SK-N-MC (cell line): ENCODE data around the gene FCER2.

Source experiments
- DNase-seq: peaks from one replicate; pipeline ENCODE4 v3.0.0-alpha.2; 2011; ENCODE audit warnings: low read depth, low spot score
- H3K27ac ChIP-seq: fragments of 200-600 bp; sonication (generic); 2 replicates; pipeline ENCODE4 v1.5.1; 2016; ENCODE audit warnings: mixed run types
- H3K36me3 ChIP-seq: fragments of 200-600 bp; sonication (generic); 2 replicates; pipeline ENCODE4 v1.6.1; 2017; ENCODE audit warnings: antibody characterized with exemption, low read length, mixed read lengths; ENCODE audit not compliant: insufficient read depth
- H3K4me3 ChIP-seq: fragments of 200-600 bp; sonication (generic); 2 replicates; pipeline ENCODE4 v1.5.1; 2016
- H3K9ac ChIP-seq: fragments of 200-600 bp; sonication (generic); 2 replicates; pipeline ENCODE4 v1.8.0; 2017; ENCODE audit warnings: mixed run types, mixed read lengths; ENCODE audit not compliant: insufficient read length
- H3K9me3 ChIP-seq: fragments of 200-600 bp; sonication (generic); 2 replicates; pipeline ENCODE4 v1.6.1; 2017; ENCODE audit warnings: low read depth, mild to moderate bottlenecking, antibody characterized with exemption, low read length, moderate library complexity, mixed read lengths
- EZH2 ChIP-seq: fragments of 200-600 bp; sonication (generic); IDR thresholded peaks from one replicate; pipeline ENCODE4 v1.6.1; 2017; ENCODE audit warnings: antibody characterized with exemption
- FOXP2 ChIP-seq: optimal IDR thresholded peaks from 2 replicates; pipeline ENCODE3; 2011; ENCODE audit warnings: mild to moderate bottlenecking, moderate library complexity; ENCODE audit not compliant: insufficient read depth; ENCODE audit errors: extremely low read length, control extremely low read depth
- POLR2AphosphoS5 ChIP-seq: IDR thresholded peaks from 2 replicates; pipeline ENCODE4 v1.6.1; 2012; ENCODE audit warnings: mild to moderate bottlenecking, low read depth, low read length, borderline replicate concordance

FCER2 gene

DNA sequence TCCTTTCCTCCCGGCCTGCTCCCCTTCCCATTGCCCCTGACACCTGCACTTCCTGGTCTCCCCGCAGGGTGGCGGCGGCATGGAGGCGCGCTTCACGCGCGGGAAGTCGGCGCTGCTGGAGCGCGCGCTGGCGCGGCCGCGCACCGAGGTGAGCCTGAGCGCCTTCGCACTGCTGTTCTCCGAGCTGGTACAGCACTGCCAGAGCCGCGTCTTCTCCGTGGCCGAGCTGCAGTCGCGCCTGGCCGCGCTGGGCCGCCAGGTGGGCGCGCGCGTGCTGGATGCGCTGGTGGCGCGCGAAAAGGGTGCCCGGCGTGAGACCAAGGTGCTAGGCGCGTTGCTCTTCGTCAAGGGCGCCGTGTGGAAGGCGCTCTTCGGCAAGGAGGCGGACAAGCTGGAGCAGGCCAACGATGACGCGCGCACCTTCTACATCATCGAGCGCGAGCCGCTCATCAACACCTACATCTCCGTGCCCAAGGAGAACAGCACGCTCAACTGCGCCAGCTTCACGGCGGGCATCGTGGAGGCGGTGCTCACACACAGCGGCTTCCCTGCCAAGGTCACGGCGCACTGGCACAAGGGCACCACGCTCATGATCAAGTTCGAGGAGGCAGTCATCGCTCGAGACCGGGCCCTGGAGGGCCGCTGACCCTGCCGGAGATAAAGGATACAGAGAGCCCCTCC lies 19.6 kb downstream of the FCER2 start:
- Histone ChIP-seq H3K9me3 (no peaks in the 10 kb centered on the region), H3K4me3 (peak overlapping the region; percentile 98), H3K9ac (no peak overlapping the region), H3K36me3 (peaks cover 5% of the 10 kb centered on the region; the same call in 1 of the 2 replicates), H3K27ac (no peak overlapping the region)
- DNase-seq: no peak
- TF ChIP-seq EZH2: no peak

DNA sequence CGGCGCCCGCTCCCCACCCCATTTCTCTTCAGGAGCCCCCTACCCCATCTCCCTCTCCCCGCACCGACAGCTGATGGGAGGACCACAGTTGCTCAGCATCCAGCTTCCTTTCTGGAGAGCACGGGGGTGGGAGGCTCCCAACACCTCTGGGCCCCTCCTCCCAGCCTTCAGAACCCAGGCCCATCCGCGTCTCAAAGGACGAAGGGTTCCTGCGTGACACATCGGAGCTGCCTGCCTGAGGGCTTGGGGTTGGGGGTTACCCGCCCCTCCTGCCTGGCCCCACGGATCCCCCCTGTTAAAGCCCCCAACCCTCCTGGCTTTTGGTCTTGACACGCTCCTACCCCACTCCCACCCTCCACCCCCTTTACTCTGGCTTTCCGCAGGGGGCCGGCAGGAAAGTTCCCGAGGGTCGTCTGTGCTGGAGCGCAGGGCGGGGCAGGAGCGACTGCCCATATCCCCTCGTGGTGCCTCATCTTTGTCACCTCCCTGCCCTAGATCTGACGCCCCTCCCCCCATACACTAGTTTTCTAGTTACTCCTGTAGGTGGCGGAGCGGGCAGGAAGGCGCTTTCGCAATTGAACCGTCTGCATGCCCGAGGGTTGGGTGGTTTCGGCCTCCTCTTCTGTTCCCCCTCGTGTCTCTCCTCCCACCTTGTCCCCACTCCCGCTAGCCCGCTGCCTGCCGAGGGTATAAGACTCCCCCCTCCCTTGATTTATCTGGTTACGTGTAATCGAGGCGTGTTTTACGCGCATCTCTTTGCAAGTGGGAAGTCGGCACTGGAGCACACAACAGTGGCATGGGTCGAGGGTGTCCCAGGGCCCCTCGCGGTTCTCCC lies 20.4 kb downstream of the FCER2 start:
- Histone ChIP-seq H3K36me3 (peaks cover 5% of the 10 kb centered on the region; the same call in 1 of the 2 replicates), H3K9ac (peak overlapping the region; percentile 91), H3K27ac (no peak overlapping the region), H3K4me3 (peak overlapping the region; percentile 98), H3K9me3 (no peaks in the 10 kb centered on the region)
- TF ChIP-seq EZH2 (no peak), FOXP2 (no peak), POLR2AphosphoS5 (no peak)
- DNase-seq: no peak

DNA sequence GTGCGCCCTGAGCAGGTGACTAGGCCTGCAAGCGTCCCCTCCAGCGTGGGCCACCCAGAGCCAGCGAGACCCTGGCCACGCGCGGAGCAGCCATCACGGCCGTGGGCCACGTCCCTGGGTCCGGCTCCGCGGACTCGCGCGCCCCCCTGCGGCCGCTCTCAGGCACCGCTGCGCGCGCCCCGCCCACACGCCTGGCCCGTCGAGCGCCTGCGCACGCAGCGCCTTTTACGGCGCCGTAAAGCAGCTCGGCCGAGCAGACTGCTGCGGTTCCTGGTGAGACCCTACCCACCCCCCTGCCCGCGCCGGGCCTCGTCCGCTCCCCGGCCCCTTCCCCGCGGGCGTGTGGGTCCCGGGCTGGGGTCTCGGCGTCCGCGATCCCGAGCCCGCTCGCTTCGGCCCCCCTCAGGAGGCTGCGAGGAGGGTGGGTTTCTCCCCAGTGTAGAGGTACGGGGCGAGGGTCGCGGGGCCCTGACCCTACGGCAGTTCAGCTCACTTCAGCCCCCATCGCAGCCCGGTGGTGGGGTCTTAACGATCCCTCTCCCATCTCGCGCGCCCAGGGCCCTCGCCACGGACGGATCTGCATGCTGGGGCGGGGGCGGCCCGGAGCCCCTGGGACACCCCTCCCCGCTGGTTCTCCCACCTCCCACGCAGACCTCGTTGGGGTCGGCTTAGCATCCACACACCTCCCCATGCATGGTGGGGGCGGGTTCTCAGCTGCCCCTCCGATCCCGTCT lies 21.2 kb downstream of the FCER2 start, which contains the start of gene TRAPPC5:
Gene TRAPPC5, plus strand, starts transcription at position 228 of the 734 bp plus-strand sequence. CDS start 1,421 bp downstream, outside the sequence.
- peak within 1 kb of the TSS; percentile 91 for H3K9ac ChIP-seq
- peak within 1 kb of the TSS; percentile 98 for H3K4me3 ChIP-seq
- peaks cover 5% of the 10 kb centered on the region; the same call in 1 of the 2 replicates for H3K36me3 ChIP-seq
- no peak for DNase-seq
- no peaks in the 10 kb centered on the region for H3K9me3 ChIP-seq
- no peak within 1 kb of the TSS for H3K27ac ChIP-seq
- TF ChIP-seq EZH2 (no peak), POLR2AphosphoS5 (peak; percentile 80), FOXP2 (peak; percentile 17)

DNA sequence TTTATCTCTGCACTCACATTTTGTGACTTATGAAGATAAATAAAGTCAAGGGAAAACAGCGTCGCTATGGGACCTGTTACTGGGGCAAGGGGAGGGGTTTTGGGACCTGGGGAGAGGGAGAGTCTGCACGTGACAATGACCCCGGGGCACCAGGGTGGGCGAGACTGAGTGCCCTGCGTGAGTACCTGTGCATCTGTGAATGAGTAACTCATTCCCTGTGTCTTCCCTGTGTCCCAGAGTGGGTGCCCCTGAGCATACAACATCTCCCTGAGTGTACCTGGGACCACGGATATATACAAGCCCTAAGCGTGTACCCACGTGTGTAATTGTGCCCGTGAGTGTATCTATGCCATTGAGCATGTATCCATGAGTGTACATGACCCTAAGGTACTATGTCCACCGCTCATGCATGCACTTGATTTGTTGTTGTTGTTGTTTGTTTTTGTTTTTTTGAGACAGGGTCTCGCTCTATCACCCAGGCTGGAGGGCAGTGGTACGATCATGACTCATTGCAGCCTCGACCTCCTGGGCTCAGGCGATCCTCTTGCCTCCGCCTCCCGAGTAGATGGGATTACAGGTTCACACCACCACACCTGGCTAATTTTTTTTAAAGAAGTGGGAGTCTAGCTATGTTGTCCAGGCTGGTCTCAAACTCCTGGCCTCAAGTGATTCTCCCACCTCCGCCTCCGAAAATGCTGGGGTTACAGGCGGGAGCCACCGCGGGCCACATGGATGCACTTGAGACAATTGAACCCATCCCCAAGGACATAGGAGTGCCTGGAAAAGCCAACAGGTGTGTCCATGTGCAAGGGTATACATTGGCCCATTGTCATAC lies 21.9 kb downstream of the FCER2 start:
- Histone ChIP-seq H3K9ac (no peak overlapping the region), H3K36me3 (peaks cover 5% of the 10 kb centered on the region; the same call in 1 of the 2 replicates), H3K4me3 (peak overlapping the region; percentile 98), H3K27ac (no peak overlapping the region), H3K9me3 (no peaks in the 10 kb centered on the region)
- no peak for DNase-seq
- no peak for TF ChIP-seq POLR2AphosphoS5
- TF ChIP-seq EZH2: no peak
- TF ChIP-seq FOXP2: no peak

- TF ChIP-seq EZH2: no peak
- TF ChIP-seq FOXP2: no peak
- no peak overlapping the region for H3K9ac ChIP-seq
- H3K4me3 ChIP-seq: no peak overlapping the region
- no peaks in the 10 kb centered on the region; the same call in 1 of the 2 replicates for H3K9me3 ChIP-seq
- H3K36me3 ChIP-seq: peaks cover 5% of the 10 kb centered on the region; the same call in 1 of the 2 replicates
- DNase-seq: no peak
- H3K27ac ChIP-seq: no peak overlapping the region
Measured at GRCh38 chr19:7678971-7679751, 22.8 kb downstream of the FCER2 start.

DNA sequence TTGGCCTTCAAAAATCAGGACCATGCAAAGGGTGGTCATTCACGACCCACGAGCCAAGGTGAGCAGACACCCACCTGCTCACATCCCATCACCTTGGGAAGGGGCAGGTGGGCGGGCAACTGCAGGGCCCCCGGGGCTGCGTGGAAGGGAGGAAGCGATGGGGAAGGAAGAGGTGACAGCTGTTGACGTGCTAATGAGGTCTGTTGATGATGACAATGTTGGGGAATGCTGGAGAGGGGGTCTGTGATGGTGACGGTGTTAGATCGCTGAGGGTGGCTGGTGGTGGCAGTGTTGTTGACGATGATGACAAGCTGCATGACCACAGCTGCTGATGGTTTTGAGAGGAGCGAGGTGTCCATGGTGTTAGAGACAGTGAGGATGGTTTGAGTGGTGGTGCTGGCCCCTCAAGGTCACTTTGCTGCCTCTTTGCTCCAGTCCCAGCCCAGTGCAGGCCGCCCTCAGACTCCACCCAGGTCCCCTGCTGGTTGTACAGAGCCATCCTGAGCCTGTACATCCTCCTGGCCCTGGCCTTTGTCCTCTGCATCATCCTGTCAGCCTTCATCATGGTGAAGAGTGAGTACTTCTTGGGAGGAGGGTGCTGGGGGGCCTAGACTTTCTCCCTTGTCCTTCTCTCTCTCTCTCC lies 24.1 kb downstream of the FCER2 start:
- H3K27ac ChIP-seq: no peak overlapping the region
- H3K9me3 ChIP-seq: no peaks in the 10 kb centered on the region; the same call in 1 of the 2 replicates
- H3K36me3 ChIP-seq: peaks cover 4% of the 10 kb centered on the region; the same call in 1 of the 2 replicates
- no peak overlapping the region for H3K9ac ChIP-seq
- DNase-seq: no peak
- TF ChIP-seq FOXP2: no peak
- TF ChIP-seq POLR2AphosphoS5: no peak
- no peak for TF ChIP-seq EZH2
- H3K4me3 ChIP-seq: no peak overlapping the region

GRCh38 chr19:7676854-7677253 lies 25.1 kb downstream of the FCER2 start, which contains the start of gene MCEMP1:
TSS of gene MCEMP1 (plus strand) at chr19:7677090. CDS start at chr19:7677121, 31 bp downstream.
- TF ChIP-seq FOXP2 (no peak), POLR2AphosphoS5 (no peak), EZH2 (no peak)
- H3K4me3 ChIP-seq: peak within 1 kb of the TSS; percentile 59
- H3K27ac ChIP-seq: no peak within 1 kb of the TSS
- no peak for DNase-seq
- H3K36me3 ChIP-seq: no peaks in the 10 kb centered on the region
- H3K9me3 ChIP-seq: no peaks in the 10 kb centered on the region; the same call in 1 of the 2 replicates
- no peak within 1 kb of the TSS for H3K9ac ChIP-seq
